CD4-positive, alpha-beta T cell treated with Interleukin-17A for 1 hour (primary cell): ENCODE results near the gene ADGRD2.

ENCODE experiments used
- DNase-seq: peaks from one replicate; pipeline ENCODE4 v3.0.0-alpha.2; 2020

Gene ADGRD2

DNA sequence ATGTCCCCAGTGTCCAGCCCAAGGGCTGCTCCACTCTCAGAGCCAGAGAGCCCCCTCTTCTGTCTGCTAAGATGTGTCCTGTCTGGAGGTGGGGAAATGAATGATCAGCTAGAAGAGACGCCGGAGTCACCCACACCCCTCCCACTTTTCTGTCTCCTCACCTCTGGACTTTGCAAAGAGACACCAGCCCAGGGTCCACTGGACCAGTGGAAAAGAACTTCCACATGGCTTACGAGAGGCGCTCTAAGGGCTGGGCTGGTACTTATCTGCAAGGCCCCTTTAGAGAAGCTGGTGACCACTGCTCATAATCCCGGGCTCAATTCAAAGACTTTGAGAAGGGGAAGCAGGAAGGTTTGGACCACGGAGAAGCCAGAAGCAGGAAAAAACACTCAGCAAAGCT is 47.8 kb downstream of the ADGRD2 start:
- no peak for DNase-seq

GRCh38 chr9:124498499-124499146 is 48.4 kb downstream of the ADGRD2 start:
- DNase-seq = no peak

GRCh38 chr9:124499216-124499615 is 49.0 kb downstream of the ADGRD2 start:
- DNase-seq = no peak

DNA sequence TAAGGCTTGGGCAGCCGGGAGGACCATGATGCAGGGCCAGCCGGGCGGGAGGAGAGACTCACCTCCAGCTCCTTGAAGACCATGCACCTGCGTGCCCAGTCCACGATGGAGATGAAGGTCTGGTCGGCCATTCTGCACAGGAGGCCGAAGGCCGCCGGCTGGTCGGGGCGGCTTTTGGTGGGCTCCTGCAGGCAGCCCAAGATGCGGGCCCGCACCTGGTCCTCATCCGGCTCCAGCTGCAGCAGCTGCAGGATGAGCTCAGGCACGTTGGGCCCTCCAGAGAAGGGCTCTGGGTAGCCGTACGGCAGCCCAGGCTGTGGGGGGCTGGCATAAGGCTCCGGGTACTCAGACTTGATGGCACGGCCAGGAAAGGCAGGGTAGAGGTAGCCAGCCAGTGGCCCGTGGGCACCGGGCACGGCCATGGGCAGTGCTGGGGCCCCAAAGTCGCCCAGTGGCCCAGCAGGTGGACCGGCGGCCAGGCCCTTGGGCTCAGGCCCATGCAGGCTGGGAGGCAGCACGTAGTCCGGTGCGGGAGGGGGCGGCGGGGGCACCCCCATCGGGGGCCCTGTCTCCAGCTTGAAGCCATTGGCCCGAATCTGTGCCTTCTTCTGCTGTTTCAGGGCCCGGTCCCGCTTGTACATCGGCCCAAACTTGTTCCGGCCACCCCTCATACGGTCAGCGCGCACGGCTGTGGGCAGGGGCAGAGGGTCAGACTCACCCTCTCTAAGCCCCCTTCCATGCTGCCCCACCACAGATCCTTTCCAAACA is 50.0 kb downstream of the ADGRD2 start:
- no peak for DNase-seq

GRCh38 chr9:124500796-124501611 is 50.8 kb downstream of the ADGRD2 start:
- no peak for DNase-seq

DNA sequence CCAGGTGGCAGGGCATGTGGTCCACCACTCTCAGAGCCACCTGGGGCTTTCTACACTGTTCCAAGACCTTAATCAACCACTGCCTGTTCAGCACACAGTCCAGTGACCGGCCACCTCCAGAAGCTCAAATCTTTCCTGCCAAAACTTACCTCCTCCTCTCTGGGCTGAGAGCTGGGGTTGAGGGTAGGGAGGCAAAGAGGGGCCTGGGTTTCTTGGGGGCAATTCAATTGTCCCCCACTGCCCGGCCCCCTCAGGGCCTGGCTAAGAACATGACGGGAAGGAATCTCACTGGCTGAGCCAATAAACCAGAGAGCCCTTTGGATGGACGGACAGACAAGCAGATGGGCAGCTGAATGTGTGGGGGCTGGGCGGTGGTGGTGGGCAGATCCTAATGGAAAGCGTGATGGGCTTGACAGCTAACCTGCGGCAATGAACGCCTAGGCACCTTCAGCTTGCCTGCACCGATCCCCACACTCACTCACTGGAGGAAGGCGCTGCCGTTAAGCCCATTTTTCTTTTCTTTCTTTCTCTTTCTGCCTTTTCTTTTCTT is 51.6 kb downstream of the ADGRD2 start:
- no peak for DNase-seq

GRCh38 chr9:124502711-124503702 is 52.8 kb downstream of the ADGRD2 start:
- DNase-seq = no peak

- DNase-seq = no peak
These were observed 53.7 kb downstream of the ADGRD2 start for GRCh38 chr9:124503713-124504529.

DNA sequence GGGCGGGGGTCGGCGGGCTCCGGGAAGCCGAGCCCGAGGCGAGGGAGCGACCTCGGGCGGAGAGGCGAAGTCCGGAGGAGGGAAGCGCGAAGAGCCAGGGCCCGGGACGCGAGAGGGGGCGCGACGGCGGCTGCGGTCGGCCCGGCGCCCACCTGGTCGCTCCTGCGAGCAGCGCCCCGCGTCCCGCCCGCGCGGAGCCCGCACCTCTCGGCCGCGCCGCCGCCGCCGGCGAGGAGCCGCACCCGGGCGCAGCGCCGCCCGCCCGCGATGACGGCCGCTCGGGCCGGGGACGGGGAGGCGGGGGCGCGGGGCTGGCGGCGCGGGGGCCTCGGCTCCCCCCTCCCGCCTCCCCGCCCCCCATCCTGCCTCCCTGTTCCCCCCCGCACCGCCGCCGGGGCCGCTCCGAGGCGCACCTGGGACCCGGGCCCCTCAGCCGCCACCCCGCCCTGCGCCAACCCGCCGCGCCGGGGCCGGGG is 54.3 kb downstream of the ADGRD2 start:
- no peak for DNase-seq

DNA sequence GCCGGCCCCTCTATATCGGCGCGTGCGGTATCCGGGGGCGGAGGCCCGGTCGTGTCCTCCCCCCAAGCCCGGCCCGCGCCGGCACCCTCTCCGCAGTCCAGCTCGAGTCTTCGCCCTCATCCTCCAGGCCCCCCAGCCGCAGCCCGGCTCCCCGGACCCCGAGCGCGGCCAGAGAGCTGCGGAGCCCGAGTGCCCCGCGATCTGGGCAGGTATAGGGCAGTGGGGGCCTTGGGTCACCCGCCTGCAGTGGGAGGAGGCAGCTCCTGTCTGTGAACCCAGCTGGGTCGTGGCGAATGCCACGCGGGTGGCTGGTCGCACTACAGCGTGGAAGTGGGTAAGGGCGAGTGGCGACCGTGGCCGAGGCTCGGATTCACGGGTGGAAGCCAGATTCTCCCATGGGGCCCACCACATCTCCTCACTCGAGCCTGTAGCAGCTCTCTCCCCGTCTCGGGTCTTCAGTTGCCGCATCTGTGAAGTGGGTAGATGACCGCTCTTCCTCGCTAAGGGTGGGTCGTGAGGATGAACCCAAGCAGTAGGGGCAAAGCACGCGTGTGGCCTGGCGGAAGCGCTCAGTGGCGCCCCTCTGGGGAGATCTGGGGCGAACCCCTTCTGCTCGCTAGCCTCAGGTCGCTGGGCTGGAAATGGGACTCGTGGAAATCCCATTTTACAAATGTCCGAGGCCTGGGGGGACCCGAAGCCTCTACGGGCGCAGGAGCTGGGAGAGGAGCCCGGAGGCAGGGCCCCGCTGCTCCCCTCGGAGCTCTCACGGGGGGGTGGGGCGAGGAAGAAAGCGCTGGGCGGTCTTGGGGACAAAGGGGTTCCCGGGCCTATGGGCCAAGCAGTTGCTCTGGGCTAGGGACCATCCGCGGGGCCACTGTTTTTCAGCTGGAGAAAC is 55.0 kb downstream of the ADGRD2 start:
- DNase-seq = no peak

DNA sequence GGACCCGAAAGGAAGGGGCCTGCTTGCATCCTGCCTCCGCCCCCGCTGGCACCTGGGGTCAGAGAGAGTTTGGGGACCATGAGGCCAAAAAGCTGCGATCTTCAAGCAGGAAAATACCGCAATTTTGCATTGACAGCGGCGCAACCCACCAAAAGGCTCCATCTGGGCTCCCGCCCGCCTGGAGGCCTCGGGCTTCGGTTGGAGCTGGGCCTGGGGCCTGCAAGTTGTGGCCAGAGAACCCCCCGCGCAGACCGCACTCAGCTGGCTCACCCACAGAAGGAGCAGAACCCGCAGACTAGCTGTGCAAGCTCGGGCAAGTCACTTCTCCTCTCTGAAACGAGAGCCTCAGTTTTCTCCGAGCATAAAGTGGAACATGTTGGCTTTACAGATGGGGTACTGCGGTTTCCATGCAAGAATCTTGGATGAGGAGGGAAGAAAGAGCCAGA is 55.7 kb downstream of the ADGRD2 start:
- DNase-seq = no peak

DNA sequence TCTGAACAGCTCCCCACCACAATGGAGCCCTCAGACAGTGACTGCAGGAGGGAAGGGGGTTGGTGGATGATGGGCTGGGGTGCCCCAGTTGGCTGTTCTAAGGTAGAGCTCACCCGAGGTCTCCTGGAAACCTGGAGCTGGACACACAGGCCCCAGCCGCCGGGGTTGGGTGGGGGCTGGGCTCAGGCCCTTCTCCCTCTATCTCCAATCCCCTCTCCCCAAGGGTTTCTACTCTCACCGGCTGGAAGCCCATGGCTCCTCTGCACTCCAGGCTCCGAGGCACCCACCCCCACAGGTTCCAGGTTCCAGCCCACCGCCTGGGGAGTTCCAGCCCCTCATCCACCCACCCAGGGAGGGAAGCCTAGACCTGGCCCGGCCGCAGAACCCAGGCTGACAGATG is 56.2 kb downstream of the ADGRD2 start:
- DNase-seq = no peak

DNA sequence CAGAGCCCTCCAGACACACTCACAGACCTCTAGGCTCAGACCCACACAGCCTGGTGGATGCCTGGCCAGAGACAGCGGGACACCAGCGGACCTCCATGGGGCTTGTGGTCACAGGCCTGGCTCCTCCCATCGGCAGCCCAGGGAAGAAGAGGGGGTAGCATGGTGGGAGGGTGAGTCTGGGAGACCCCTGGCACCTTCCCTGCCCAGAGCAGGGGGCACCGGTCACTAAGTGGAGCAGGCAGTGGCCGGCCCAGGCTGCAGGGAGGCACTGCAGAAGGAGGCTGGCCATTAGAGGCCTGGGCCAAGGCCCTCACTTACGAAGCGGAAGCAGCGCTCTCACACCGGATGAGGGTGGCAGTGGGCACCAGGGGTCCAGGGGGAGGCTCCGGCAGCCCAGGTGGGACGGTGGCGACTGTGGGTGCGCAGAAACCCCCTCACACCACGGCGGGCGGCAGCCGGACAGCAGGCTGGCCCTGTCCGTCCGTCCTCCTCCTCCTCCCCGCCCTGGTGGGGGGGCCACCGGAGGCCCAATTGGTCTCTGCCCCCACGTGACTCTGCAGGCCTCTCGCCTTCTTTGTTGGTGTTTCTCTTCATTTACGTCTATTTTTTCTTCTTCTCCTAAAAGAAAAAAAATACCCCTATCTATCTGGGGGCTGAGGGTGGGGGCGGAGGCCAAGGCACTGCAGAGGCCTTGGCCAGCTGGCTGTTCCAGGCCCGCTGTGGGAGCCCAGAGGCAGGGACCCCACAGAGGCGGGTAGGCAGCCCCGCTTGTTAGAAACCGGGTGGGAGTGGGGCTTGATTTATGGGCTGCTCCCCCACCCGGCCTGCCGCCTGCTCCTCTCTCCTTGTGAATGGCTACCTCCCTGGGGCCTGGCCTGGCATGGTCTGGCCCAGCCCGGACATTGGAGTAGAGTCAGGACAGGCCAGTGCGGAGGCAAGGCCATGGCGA is 57.0 kb downstream of the ADGRD2 start, which contains the start of gene NR5A1:
Gene NR5A1, minus strand, starts transcription at position 469 of the 949 bp plus-strand sequence. CDS start 4,004 bp downstream, outside the sequence.
- DNase-seq = no peak

GRCh38 chr9:124507880-124508423 is 57.7 kb downstream of the ADGRD2 start:
- no peak for DNase-seq

DNA sequence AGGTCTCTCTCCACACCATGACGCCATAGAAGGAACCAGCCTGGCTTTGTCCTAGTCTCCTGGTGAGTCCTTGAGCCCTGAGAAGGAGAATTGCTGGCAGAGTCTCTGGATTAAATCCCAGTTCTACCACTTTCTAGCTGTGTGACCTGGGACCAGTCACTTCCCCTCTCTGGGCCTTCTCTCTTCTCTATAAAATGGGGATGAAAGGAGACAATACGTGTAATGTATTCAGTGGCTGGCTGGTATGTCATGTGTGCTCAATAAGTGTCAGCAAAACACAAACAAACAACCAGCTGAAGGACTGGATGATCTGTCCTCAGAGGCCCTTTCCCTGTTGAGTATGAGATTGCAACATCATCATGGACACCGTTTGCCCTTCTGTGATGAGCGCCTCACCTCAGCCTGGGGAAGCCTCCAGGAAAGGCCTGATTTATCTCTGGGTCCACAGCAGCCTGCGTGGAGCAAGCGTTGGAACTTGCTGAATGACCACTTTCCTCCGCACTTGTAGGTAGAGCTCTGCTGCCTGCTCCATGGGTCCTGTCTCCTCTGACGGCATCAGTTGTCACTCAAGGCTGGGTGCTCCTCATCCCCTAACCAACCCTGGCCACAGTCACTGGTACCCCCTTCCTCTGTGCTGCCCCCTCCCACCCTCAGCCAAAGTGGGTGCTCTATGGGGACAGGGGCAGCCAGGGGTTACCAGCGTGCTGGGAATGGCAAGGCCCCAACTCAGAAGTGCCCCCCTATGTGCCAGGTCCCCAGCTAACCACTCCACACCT is 60.6 kb downstream of the ADGRD2 start:
- DNase-seq = no peak

DNA sequence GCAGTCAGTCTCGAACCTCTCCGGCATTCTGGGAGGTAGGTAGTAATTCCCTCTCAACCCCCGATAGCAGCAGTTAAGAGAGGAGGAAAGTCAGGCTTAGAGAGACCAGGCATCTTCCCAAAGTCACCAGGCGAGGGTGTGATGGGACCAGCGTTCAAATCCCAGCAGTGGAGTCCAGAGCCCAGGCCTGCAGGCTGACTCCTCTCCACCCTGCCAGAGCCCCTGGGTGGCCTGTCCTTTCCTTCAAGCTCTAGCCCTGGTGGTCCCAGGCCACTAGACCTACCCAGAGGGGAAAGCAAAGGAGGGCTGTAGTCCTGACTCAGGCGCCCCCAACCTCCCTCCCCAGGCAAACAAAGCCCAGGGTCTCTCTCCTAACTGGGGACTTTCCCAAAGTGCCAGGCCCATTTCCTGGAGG is 61.2 kb downstream of the ADGRD2 start:
- DNase-seq = no peak
